ENCODE data around the gene ATP5ME.
A peak's percentile ranks its signal among the peaks of the same experiment; 100 is the strongest.

ATP5ME gene

GRCh38 chr4:678331-679103 lies 4.4 kb upstream of the ATP5ME start:
- Histone ChIP-seq H4K20me1 (peaks cover 0 to 10% (median 0%) of the 10 kb centered on the region in 11 experiments; a peak in 3 of 22 replicates), H3K4me1 (peaks cover 58 to 75% (median 69%) of the 10 kb centered on the region in 10 experiments), H3K4me2 (peak overlapping the region in 9 of 11 experiments; percentile 95 to 100 (median 98); a peak in 13 of 22 replicates), H3K27me3 (no peaks in the 10 kb centered on the region), H3K4me3 (no peak overlapping the region), H3K27ac (no peak overlapping the region), H3K36me3 (no peaks in the 10 kb centered on the region), H3K9me3 (replicated peaks in 1 of 11) (no peaks in the 10 kb centered on the region), H3K9ac (peak overlapping the region in 1 of 11 experiments; percentile 15; a peak in 1 of 22 replicates)
- TF ChIP-seq Cebpa-rat (IDR thresholded peaks at IDR 0.05), result no peak

GRCh38 chr4:677431-678293 lies 3.6 kb upstream of the ATP5ME start:
- Histone ChIP-seq H3K27ac (peak overlapping the region in 4 of 11 experiments; percentile 28 to 97 (median 93); a peak in 4 of 22 replicates), H3K4me3 (no peak overlapping the region), H3K4me2 (peak overlapping the region; percentile 95 to 100 (median 98); a peak in 18 of 22 replicates), H3K27me3 (no peaks in the 10 kb centered on the region), H3K36me3 (peaks cover 4 to 7% (median 6%) of the 10 kb centered on the region in 11 experiments; a peak in 21 of 22 replicates), H4K20me1 (peaks cover 0 to 16% (median 0%) of the 10 kb centered on the region in 11 experiments; a peak in 4 of 22 replicates), H3K9me3 (replicated peaks in 1 of 11) (no peaks in the 10 kb centered on the region), H3K9ac (peak overlapping the region in 4 of 11 experiments; percentile 91 to 98 (median 96); a peak in 6 of 22 replicates), H3K4me1 (peaks cover 57 to 75% (median 69%) of the 10 kb centered on the region in 10 experiments)
- TF ChIP-seq Cebpa-rat (IDR thresholded peaks at IDR 0.05), result no peak

- peaks cover 12 to 15% (median 14%) of the 10 kb centered on the region in 11 experiments for H3K36me3 ChIP-seq
- H3K4me1 ChIP-seq, result peaks cover 60 to 75% (median 67%) of the 10 kb centered on the region in 10 experiments
- H4K20me1 ChIP-seq, result peaks cover 0 to 19% (median 0%) of the 10 kb centered on the region in 11 experiments; a peak in 4 of 22 replicates
- no peak for TF ChIP-seq Cebpa-rat (IDR thresholded peaks at IDR 0.05)
- H3K4me3 ChIP-seq, result peak overlapping the region in 1 of 10 experiments; percentile 95; a peak in 1 of 20 replicates
- H3K9ac ChIP-seq, result peak overlapping the region; percentile 25 to 98 (median 94); a peak in 16 of 22 replicates
- H3K27me3 ChIP-seq, result no peaks in the 10 kb centered on the region
- peak overlapping the region in 6 of 11 experiments; percentile 89 to 98 (median 97); a peak in 8 of 22 replicates for H3K27ac ChIP-seq
- peak overlapping the region; percentile 95 to 100 (median 98) for H3K4me2 ChIP-seq
- no peaks in the 10 kb centered on the region for H3K9me3 ChIP-seq (replicated peaks in 1 of 11)
Measured at GRCh38 chr4:676871-677235, 2.8 kb upstream of the ATP5ME start.

GRCh38 chr4:675980-676870 lies 2.1 kb upstream of the ATP5ME start:
- H4K20me1 ChIP-seq, result peaks cover 0 to 25% (median 0%) of the 10 kb centered on the region in 11 experiments; a peak in 4 of 22 replicates
- H3K4me2 ChIP-seq, result peak overlapping the region; percentile 95 to 100 (median 98)
- no peak for TF ChIP-seq Cebpa-rat (IDR thresholded peaks at IDR 0.05)
- H3K4me3 ChIP-seq, result peak overlapping the region in 8 of 10 experiments; percentile 9 to 97 (median 82); a peak in 12 of 20 replicates
- H3K27ac ChIP-seq, result peak overlapping the region in 9 of 11 experiments; percentile 6 to 98 (median 94); a peak in 15 of 22 replicates
- peak overlapping the region; percentile 25 to 98 (median 97); a peak in 21 of 22 replicates for H3K9ac ChIP-seq
- H3K36me3 ChIP-seq, result peaks cover 18 to 21% (median 20%) of the 10 kb centered on the region in 11 experiments
- no peaks in the 10 kb centered on the region for H3K9me3 ChIP-seq (replicated peaks in 1 of 11)
- H3K27me3 ChIP-seq, result no peaks in the 10 kb centered on the region
- H3K4me1 ChIP-seq, result peaks cover 59 to 75% (median 66%) of the 10 kb centered on the region in 10 experiments

- TF ChIP-seq Cebpa-rat (IDR thresholded peaks at IDR 0.05), result no peak
- Histone ChIP-seq H4K20me1 (peaks cover 0 to 25% (median 0%) of the 10 kb centered on the region in 11 experiments; a peak in 4 of 22 replicates), H3K9ac (peak overlapping the region; percentile 89 to 98 (median 97)), H3K4me2 (peak overlapping the region; percentile 95 to 100 (median 98)), H3K36me3 (peaks cover 26 to 31% (median 30%) of the 10 kb centered on the region in 11 experiments), H3K9me3 (replicated peaks in 1 of 11) (no peaks in the 10 kb centered on the region), H3K4me1 (peaks cover 50 to 65% (median 56%) of the 10 kb centered on the region in 10 experiments), H3K4me3 (peak overlapping the region; percentile 74 to 98 (median 89)), H3K27ac (peak overlapping the region; percentile 89 to 98 (median 95)), H3K27me3 (no peaks in the 10 kb centered on the region)
Measured at GRCh38 chr4:675036-675882, 1.2 kb upstream of the ATP5ME start.

- H3K27ac ChIP-seq, result peak overlapping the region; percentile 33 to 98 (median 89); a peak in 21 of 22 replicates
Measured at GRCh38 chr4:673349-674091, 556 bp downstream of the ATP5ME start.

More at GRCh38 chr4:673349-674091, 556 bp downstream of the ATP5ME start:
- peak overlapping the region; percentile 74 to 98 (median 89) for H3K4me3 ChIP-seq
- H3K9me3 ChIP-seq (replicated peaks in 1 of 11), result no peaks in the 10 kb centered on the region
- peaks cover 48 to 57% (median 50%) of the 10 kb centered on the region in 10 experiments for H3K4me1 ChIP-seq
- peak overlapping the region; percentile 81 to 98 (median 94) for H3K9ac ChIP-seq
- peak overlapping the region; percentile 92 to 100 (median 98) for H3K4me2 ChIP-seq
- H4K20me1 ChIP-seq, result peaks cover 0 to 25% (median 0%) of the 10 kb centered on the region in 11 experiments; a peak in 4 of 22 replicates
- H3K36me3 ChIP-seq, result peaks cover 26 to 37% (median 30%) of the 10 kb centered on the region in 11 experiments
- TF ChIP-seq Cebpa-rat (IDR thresholded peaks at IDR 0.05), result no peak
- no peaks in the 10 kb centered on the region for H3K27me3 ChIP-seq

Measured in BLaER1 treated with 17β-estradiol and CSF1 and Interleukin-3, amounts not matched to agents 10 nM and 100 nM (cell line).